Fibroblast of the aortic adventitia (primary cell): ENCODE measurements around the gene AFTPH. TPM values are rescaled to one million over a fixed set of nuclear protein-coding genes. Genes with fewer than 3 reads are reported as not detected.
"Not testable (repeated sequence)": the region's sequence is repeated elsewhere in the genome, so short reads cannot be mapped to it uniquely, and the experiment has no call there.

Source experiments
- DNase-seq: peaks from one replicate; pipeline ENCODE4 v3.0.0-alpha.2; 2010; ENCODE audit warnings: low read depth
- H3K4me3 ChIP-seq: 2 replicates; pipeline ENCODE4 v1.5.1; 2011; ENCODE audit warnings: low read depth, mild to moderate bottlenecking, control low read depth, low read length, moderate library complexity
- total RNA-seq: library from RNA; depleted of rRNA; stranded (reverse); fragments of >200 nt; gene quantifications from 2 replicates; pipeline ENCODE4 v1.2.3, GENCODE V29; 2012; ENCODE audit warnings: low replicate concordance
- TF ChIP-seq, protein P1 (sequence below): IDR thresholded peaks from 2 replicates; pipeline ENCODE4 v1.5.1; 2011; ENCODE audit warnings: mild to moderate bottlenecking, low read length, control low read depth, inconsistent platforms; ENCODE audit not compliant: insufficient read depth

Gene AFTPH
- total RNA-seq, 1 donor = 23.6 TPM

DNA sequence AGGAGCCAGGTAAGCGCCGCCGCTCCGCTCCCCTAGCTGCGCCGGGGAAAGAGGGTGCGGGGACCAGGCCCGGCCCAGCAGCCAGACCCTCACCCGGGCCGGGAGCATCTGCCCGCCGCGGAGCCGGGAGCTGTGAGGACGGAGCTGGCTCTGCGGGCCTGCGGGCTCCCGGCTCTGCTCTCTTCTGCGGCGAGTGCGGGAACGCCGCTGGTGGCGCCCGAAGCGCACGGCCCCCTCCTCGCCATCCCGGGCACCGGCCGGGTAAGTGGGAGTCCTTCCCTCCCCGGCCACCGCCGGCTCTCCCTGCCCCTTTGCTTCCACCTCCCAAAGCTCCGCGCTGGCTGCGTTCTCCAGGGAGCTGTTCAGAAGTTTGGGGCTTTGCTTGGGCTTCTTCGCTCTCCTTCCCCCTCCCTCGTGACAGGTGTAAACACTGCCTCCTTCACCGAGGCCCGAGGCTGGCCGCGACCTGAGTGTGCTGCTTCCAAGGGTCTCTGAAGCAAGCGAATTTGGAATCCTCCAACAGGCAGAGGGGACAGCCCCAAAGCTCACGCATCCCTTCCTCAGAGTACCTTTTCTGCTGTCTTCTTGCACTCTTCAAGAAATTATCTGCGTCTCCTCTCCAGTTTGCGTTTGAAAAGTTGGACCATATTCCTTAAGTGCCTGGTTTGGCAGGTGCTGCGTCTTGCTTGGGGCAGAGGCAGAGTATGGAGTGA is 632 bp downstream of the AFTPH start:
- peak; percentile 5 for DNase-seq
- TF ChIP-seq, protein P1, sequence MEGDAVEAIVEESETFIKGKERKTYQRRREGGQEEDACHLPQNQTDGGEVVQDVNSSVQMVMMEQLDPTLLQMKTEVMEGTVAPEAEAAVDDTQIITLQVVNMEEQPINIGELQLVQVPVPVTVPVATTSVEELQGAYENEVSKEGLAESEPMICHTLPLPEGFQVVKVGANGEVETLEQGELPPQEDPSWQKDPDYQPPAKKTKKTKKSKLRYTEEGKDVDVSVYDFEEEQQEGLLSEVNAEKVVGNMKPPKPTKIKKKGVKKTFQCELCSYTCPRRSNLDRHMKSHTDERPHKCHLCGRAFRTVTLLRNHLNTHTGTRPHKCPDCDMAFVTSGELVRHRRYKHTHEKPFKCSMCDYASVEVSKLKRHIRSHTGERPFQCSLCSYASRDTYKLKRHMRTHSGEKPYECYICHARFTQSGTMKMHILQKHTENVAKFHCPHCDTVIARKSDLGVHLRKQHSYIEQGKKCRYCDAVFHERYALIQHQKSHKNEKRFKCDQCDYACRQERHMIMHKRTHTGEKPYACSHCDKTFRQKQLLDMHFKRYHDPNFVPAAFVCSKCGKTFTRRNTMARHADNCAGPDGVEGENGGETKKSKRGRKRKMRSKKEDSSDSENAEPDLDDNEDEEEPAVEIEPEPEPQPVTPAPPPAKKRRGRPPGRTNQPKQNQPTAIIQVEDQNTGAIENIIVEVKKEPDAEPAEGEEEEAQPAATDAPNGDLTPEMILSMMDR = no peak
- peak overlapping the region; percentile 90 for H3K4me3 ChIP-seq

DNA sequence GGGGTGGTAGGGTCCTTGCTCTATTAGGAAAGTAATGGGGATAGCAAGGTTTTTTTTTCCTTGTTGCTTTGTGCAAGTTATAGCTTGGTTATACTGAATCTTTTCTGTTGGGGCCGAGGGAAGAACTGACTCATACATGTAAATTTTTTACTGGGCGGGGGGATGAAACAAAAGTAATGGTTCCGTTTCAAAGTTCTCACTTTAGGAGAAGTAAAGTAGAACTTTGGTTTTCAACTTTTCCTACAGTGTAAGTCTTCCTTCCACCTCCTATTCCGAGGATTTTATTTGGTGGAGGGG is 1.1 kb downstream of the AFTPH start:
- peak overlapping the region; percentile 90 for H3K4me3 ChIP-seq
- peak; percentile 26 for DNase-seq
- TF ChIP-seq, protein P1 = no peak

DNA sequence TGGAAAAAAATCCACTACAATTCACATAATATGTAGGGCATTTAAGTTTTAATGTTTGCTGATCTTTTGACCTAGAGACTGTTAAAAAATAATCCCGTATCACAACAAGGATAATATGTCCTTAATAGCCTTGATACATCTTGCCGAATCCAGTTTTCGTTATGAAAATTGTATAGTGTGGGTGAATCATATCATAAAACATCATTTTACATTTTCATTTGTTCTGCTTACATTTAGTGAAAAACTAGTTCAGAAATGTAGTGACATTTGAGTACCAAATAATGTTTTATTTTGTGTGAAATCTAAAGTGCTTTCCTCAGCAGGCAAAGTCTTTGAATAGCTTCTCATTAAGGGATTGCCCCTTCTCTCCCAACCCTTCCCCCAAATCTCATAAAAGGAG is 1.9 kb downstream of the AFTPH start:
- peak overlapping the region; percentile 18 for H3K4me3 ChIP-seq
- TF ChIP-seq, protein P1 = no peak
- DNase-seq = no peak

DNA sequence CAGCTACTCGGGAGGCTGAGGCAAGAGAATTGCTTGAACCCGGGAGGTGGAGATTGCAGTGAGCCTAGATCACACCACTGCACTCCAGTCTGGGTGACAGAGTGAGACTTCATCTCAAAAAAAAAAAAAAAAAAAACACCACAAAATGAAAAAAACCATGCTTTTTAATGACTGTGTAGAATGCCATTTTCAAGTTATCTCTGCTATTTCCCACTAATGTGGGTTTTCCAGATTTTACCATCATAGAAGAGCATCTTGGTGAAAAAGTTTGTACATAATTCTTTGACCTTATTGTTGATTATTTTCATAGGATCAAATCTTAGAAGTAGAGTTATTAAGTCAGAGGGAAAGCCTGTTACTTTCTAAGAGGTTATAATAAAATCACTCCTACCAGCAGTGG is 6.8 kb downstream of the AFTPH start:
- DNase-seq, H3K4me3 ChIP-seq: not testable (repeated sequence)

DNA sequence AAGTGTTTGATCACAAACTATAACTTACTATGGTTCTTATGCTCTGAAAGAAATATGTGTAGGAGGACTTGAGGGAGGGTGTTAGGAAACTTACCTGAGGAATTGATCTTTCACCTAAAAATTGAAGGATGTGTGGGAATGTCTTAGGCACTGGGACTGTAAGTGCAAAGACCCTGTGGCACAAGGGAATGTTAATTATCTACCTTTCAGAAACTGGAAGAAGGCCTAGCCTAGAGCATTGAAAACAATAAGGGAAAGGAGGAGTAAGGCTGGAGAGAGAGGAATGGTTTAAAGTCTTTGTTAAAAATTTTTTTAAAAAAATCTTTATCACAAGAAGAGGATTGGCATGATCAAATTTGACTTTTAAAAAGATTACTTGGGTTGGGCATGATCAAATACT is 7.9 kb downstream of the AFTPH start:
- TF ChIP-seq, protein P1 = no peak
- no peak for DNase-seq

DNA sequence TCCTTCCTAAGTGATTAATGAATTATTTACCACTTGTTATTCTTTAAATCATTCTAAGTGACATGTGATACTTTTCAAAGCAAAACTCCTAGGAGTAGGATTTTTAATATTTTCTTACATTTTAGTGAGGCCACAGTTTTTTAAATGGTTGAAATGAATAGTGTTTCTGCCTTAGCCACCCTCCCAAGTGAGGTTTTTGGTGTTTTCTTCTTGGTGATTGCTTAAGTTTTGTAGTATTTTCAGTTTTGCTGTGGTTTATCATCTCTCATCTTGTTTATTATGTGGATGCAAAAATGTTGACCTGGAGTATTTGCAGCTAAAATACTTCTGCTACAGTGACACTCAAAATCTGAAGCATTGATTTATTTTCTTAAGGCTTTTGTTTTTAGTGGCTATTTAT is 9.8 kb downstream of the AFTPH start:
- H3K4me3 ChIP-seq = no peak overlapping the region
- TF ChIP-seq, protein P1 = no peak
- DNase-seq = no peak

More for the DNA sequence above, 7.9 kb downstream of the AFTPH start:
- H3K4me3 ChIP-seq = no peak overlapping the region

DNA sequence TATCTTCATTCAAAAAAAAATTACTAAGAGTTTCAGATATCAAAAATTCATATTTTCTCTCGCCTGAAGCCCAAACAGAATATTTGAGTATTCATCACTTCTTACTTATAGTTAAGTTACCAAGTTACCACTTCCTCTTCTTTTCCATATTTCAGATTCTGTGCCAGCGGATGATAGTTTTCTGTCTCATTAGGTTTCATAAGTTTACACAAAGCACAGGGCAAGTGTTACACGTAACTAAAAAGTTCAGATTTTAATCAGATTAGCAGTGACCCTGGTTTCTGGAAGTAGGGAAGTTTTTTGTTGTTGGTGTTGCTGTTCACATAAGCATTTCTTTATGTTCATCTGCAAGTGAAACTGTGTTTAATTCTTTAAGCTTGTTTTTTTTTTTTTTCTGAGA is 10.2 kb downstream of the AFTPH start:
- H3K4me3 ChIP-seq = no peak overlapping the region
- TF ChIP-seq, protein P1 = no peak
- DNase-seq = no peak
